CD4-positive, alpha-beta T cell treated with Interleukin-15 for 1 hour (primary cell): ENCODE data around the gene SEMA6C.
"Not testable (repeated sequence)": the region's sequence is repeated elsewhere in the genome, so short reads cannot be mapped to it uniquely, and the experiment has no call there.

ENCODE experiments used
- DNase-seq: peaks from one replicate; pipeline ENCODE4 v3.0.0-alpha.2; 2020

Gene SEMA6C, protein sequence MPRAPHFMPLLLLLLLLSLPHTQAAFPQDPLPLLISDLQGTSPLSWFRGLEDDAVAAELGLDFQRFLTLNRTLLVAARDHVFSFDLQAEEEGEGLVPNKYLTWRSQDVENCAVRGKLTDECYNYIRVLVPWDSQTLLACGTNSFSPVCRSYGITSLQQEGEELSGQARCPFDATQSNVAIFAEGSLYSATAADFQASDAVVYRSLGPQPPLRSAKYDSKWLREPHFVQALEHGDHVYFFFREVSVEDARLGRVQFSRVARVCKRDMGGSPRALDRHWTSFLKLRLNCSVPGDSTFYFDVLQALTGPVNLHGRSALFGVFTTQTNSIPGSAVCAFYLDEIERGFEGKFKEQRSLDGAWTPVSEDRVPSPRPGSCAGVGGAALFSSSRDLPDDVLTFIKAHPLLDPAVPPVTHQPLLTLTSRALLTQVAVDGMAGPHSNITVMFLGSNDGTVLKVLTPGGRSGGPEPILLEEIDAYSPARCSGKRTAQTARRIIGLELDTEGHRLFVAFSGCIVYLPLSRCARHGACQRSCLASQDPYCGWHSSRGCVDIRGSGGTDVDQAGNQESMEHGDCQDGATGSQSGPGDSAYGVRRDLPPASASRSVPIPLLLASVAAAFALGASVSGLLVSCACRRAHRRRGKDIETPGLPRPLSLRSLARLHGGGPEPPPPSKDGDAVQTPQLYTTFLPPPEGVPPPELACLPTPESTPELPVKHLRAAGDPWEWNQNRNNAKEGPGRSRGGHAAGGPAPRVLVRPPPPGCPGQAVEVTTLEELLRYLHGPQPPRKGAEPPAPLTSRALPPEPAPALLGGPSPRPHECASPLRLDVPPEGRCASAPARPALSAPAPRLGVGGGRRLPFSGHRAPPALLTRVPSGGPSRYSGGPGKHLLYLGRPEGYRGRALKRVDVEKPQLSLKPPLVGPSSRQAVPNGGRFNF

DNA sequence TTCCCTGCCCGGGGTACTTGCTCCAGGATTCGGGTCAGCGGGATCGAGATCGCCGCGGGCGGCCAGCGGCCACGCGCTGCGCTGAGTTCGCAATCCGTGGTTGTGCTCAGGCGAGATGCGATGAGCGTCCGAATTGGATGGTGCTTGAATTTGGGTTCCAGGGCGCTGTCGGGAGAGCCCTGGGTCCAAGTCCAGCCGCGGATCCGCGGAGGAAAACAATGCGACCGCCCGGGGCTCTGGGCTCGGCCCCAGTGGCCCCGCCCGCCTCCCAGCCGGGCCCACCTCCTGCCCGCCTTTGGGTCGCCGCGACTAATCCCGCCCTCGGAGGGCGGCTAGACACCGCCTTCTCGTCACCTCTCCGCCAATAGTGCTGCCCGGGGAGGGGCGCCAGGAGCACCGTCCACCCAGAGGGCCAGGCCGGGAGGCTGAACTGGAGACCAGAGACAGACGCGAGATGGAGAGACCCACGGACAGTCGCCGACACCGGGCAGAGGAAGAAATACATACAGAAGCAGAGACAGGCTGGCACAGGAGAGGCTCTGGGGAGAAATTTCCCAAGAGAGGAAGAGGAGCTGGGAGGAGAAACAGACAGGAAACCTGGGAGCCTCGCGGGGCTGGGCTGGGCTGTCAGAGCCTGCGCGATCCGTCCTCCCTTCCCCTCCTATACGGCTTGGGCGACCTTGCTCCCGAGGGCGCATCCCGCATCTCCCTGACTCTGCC lies at the start of gene SEMA6C:
TSS of gene SEMA6C (minus strand) at position 220 of the 720 bp plus-strand sequence. CDS start 4,010 bp downstream, outside the sequence.
- DNase-seq = peak; percentile 86

DNA sequence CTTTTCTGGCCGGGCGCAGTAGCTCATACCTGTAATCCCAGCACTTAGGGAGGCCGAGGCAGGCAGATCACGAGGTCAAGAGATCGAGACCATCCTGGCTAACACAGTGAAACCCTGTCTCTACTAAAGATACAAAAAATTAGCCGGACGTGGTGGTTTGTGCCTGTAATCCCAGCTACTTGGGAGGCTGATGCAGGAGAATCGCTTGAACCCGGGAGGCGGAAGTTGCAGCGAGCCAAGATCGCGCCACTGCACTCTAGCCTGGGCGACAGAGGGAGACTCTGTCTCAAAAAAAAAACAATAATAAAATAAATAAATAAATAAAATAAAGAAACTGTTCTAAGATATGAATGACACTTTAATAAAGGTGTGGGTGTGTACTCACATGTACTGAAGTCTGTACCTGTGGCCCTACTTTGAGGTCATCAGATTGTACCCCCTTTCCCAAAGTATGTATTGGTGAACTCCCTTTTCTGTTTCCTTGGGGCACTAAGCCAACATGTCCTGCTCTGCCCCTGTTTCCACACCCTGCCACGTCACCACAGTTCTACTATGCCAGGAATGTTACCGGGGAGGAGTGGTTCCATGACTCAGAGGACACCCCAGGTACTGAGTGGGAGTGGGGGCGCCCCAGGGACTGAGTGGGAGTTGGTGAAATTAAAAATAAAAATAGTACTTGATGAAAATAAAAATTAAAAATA lies 48.6 kb upstream of the SEMA6C start:
- DNase-seq = not testable (repeated sequence)

DNA sequence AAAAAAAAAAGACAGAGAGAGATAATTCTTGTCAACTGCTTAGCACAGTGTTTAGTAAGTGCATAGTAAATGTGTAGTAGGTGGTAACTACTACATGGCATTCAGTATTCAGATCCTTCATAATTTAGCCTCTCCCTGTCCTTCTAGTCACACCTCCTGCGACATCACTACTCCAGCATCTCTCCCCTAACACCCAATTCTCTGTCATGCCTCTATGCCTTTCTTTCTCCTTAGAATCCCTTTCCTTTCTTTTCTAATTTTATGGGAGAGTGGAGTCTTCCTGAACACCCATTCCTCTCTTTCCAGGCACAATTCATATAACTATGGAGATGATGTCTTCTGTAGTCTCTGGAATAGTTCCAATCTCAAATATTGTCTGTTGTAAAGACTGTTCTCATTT lies 47.4 kb upstream of the SEMA6C start:
- DNase-seq = no peak

GRCh38 chr1:151193304-151193703 lies 46.9 kb upstream of the SEMA6C start:
- no peak for DNase-seq

- no peak for DNase-seq
Measured at GRCh38 chr1:151192047-151192446, 45.6 kb upstream of the SEMA6C start.

GRCh38 chr1:151189637-151190445 lies 43.4 kb upstream of the SEMA6C start, which contains the start of gene VPS72:
VPS72 (minus strand) TSS chr1:151190197; CDS start chr1:151190121, 76 bp downstream.
- peak; percentile 85 for DNase-seq

DNA sequence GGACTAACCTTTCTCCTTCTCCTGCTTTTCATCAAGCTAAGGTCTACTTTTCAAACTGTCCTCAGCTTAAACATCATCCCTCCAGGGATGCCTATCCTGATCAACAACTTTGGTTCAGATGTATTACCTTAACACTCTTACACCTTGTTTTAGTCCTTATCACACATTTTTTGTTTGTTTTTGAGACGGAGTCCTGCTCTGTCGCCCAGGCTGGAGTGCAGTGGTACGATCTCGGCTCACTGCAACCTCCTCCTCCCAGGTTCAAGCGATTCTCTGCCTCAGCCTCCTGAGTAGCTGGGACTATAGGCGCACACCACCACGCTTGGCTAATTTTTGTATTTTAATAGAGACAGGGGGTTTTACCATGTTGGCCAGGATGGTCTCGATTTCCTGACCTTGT lies 42.2 kb upstream of the SEMA6C start:
- not testable (repeated sequence) for DNase-seq

- DNase-seq = no peak
Measured at GRCh38 chr1:151187205-151187604, 40.8 kb upstream of the SEMA6C start.

DNA sequence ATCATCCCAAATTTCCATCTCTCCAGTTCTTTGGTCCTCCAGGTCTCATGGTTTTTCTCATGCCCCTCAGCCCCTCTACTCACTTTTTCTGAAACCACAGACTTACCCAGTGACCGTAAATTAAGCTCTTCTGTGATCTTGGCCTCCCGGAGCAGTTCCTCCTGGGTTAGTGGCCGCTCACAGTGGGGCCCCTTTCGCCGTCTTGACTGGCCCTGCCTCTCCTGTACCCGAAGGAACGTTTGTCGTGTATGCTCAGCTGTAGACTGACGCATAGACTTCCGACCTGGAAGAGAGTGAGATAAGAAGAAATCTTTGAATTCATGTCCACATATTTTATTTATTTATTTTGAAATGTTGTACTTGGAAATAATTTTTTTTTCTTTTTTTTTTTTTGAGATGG lies 37.8 kb upstream of the SEMA6C start:
- DNase-seq = no peak

DNA sequence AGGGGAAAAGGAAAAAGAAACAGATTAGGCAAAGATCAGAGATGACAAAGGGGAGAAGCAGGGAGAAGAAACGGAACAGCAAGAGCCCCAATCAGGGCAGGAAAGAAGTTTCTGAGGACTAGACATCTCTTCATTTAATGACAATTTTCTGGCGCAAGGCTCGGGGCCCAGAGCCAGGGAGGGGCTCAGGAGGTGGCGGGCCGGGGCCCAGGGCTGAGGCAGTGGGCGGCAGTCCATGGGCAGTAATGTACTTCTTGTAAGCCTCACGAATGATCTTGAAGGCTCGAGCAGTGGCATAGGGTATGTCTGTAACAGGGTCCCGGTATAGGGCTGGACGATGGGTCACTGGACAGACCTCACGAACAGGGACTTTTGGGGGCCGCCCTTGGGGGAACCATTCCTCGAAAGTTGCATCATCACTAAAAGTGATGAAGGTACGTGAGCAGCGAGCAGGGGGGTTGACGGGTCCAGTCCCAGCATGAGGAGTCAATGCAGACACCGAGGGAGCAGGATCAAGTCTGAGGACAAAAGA lies 30.1 kb upstream of the SEMA6C start:
- no peak for DNase-seq

DNA sequence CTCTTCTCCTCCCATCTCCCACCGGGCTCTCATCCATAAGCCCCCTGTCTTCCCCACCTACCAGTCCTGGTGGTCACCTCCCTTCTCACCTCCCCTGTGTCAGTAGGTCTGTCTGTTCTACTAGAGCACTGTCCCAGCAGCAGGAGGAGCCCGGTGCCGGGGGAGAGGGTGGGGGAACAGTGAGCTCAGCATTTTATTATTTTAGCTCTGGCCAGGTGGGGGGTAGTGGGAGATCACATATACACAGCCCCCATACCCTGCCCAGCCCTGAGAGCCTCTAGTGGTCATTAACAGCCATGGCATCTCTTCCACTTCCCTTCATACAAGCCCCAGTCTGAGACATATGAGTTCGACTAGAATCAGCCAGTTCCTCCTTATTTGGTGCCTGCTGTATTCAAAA lies 29.4 kb upstream of the SEMA6C start, which contains the start of gene TMOD4:
TSS of gene TMOD4 (minus strand) at position 119 of the 400 bp plus-strand sequence. CDS start 1,106 bp downstream, outside the sequence.
- no peak for DNase-seq

- DNase-seq = no peak
Measured at GRCh38 chr1:151175041-151175741, 28.8 kb upstream of the SEMA6C start.

- DNase-seq = no peak
Measured at GRCh38 chr1:151171190-151171589, 24.8 kb upstream of the SEMA6C start.

GRCh38 chr1:151167116-151167515 lies 20.7 kb upstream of the SEMA6C start:
- no peak for DNase-seq

DNA sequence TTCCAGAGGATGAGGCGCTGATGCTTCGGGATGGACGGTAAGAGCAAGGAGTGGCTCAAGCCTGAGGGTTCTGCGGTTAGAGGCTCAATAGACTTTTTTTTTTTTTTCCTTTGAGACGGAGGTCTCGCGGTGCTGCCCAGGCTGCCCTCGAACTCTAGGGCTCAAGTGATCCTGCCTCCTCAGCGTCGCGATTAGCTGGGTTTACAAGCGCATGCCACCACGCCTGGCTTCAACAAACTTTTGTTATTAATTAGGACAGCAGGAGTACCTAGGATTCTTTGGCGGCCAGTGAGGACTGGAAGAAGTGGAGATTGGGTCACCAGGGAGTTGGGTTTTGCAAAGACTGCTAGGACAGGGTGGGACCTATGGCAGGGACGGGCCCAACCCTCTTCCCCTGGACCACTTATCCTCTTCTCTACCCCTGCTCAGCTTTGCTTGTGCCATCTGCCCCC lies 20.1 kb upstream of the SEMA6C start:
- DNase-seq = no peak

DNA sequence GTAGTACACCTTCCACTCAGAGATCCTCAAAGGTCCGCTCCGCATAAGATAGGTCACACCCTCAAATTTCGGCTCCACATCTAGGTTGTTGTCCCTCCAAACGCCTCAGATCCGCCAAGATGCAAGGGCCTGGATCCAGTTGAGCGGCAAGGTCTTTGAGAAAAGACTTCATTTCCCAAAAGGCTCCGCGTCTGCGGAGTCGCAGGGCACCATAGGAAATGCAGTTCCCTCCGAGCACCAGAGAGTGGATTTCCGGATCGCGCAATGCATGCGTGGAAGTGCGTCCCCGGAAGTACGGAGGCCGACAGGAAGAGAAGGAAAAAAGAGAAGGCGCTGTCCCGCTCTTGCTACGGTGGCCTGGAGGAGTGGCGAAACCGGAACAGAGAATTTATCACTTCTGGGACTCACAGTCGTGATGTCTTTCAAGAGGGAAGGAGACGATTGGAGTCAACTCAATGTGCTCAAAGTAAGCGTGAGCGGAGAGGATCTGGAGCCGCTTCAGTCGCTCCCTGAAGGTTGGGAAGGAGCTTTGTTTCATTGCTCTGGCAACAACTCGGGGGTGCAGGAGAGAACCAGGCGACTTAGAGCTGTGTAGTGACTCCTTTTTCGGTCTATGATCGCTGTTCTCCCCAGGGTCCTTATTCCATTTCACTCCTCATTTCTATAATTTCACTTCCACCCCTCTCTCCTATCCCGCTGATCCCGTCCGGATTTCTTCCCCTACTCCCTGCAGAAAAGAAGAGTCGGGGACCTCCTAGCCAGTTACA lies 19.5 kb upstream of the SEMA6C start, which contains the start of the genes LYSMD1 and SCNM1:
TSS of gene LYSMD1 (minus strand) at position 165 of the 767 bp plus-strand sequence. CDS start 644 bp downstream, outside the sequence.
TSS of gene SCNM1 (plus strand) at position 407 of the 767 bp plus-strand sequence. CDS start at position 416, 9 bp downstream.
- DNase-seq = peak; percentile 97

- no peak for DNase-seq
Measured at GRCh38 chr1:151165281-151165737, 18.9 kb upstream of the SEMA6C start.

DNA sequence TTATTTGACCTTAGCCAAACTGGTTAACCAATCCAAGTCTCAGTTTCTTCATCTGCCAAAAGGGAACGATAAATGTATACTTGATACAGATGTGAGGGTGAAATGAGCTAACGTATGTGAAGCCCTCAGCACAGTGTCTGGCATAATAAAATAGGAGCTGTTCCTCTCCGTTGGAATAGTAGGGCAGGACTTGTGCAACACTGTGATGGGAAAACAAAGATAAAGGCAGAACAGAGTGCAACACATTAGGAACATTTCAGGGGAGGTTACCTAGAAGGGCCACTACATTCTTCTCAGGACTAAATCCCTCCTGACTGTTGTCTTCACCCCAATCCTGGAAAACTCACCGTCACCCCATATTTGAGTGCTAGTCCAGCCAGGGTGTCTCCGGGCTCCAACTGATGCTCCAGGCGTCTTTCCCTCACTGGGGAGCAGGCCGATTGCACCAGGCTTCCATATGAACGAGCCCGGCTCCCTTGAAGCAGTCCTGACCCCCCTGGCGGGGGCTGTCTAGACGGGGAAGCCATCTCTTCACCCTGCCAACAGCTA lies 18.4 kb upstream of the SEMA6C start:
- no peak for DNase-seq

- no peak for DNase-seq
Measured at GRCh38 chr1:151159373-151159772, 12.9 kb upstream of the SEMA6C start.
